ENCODE results near the gene IFRD1. TPM values are rescaled to one million over a fixed set of nuclear protein-coding genes. Genes with fewer than 3 reads are reported as not detected.

Gene IFRD1
- 100 to 1,000 TPM in 2 of 4 donors, 10 to 100 TPM in 2; 85.2 to 116 (median 102) TPM for total RNA-seq

DNA sequence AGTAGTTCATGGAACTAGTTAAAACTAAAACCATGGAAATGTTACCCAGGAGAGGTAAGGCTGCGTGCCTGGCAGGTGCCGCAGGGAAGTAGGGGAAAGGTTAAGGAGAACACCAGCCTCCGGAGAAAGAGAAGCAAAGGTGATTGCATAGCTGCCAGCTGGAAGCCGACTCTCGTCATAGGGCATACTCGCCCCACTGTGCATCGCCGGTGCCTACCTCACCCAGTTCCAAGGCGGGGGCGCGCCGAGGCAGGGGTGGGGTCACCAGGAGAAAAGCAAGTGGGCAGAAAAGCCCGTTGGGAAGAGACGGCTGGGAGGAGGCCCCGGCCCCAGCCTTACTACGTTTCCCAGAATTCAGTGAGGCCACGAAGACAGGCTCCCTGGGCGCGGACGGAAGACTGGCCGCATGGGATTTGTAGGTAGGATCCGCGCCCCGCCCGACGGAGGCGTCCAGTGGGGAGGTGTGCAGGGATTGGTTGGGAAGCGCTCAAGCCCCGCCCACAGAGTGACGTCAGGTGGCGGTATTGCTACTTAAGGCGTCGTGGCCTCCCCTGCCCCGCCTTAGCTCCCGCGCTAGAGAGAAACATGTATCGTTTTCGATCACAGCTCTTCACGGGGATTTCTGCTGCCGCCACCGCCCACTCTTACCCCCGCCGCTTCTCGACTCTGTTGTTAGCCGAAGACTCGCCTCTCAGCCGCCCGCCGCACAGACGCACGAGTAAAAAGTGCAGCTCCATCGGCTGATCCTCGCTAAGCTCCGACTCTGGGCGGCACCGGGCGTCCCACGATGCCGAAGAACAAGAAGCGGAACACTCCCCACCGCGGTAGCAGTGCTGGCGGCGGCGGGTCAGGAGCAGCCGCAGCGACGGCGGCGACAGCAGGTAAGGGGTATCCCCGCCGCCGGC is at the start of gene IFRD1:
Gene IFRD1 (plus strand): TSS at position 559 of the 905 bp plus-strand sequence. CDS start 229 bp downstream, at position 788.
- H3K27me3 ChIP-seq = no peaks in the 10 kb centered on the region
- DNase-seq (ENCODE audit: low spot score in 2 of 2) = peak; percentile 99 to 100
- H3K4me3 ChIP-seq = peak within 1 kb of the TSS; percentile 81 to 100 (median 98)
- H3K36me3 ChIP-seq = no peaks in the 10 kb centered on the region
- H3K9me3 ChIP-seq = no peaks in the 10 kb centered on the region
- peak within 1 kb of the TSS; percentile 99 for H3K27ac ChIP-seq
- H3K4me1 ChIP-seq = peaks cover 0 to 46% (median 21%) of the 10 kb centered on the region in 4 donors
- WGBS, 2 donors = 0% methylated on average over 59 to 61 of the region's 73 CpGs
- TF ChIP-seq EP300 (IDR thresholded peaks at IDR 0.05) = peak; percentile 80 to 100
- TF ChIP-seq POLR2A (IDR thresholded peaks at IDR 0.05) = peak; percentile 97 to 99
- TF ChIP-seq, protein P1, sequence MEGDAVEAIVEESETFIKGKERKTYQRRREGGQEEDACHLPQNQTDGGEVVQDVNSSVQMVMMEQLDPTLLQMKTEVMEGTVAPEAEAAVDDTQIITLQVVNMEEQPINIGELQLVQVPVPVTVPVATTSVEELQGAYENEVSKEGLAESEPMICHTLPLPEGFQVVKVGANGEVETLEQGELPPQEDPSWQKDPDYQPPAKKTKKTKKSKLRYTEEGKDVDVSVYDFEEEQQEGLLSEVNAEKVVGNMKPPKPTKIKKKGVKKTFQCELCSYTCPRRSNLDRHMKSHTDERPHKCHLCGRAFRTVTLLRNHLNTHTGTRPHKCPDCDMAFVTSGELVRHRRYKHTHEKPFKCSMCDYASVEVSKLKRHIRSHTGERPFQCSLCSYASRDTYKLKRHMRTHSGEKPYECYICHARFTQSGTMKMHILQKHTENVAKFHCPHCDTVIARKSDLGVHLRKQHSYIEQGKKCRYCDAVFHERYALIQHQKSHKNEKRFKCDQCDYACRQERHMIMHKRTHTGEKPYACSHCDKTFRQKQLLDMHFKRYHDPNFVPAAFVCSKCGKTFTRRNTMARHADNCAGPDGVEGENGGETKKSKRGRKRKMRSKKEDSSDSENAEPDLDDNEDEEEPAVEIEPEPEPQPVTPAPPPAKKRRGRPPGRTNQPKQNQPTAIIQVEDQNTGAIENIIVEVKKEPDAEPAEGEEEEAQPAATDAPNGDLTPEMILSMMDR (IDR thresholded peaks at IDR 0.05) = no peak

DNA sequence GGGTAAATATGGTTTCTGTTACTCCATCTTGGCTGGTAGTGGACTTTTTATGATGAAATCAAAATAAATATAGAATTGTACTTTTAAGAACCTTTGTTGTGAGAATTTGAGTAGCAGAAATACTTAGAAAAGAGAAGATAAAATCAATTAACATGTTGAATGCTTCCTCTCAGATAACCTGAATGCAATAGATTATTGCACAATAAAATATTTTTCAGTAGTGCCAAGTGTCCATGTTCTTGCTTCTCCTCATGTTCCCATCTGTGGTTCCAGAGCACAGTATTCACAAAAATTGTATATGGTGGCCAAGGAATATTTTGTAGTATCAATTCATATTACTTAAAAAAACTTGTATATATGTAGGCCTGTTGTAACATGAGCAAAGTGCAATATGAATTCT is 45.9 kb upstream of the IFRD1 start:
- Histone ChIP-seq H3K4me3 (no peak overlapping the region), H3K27ac (no peak overlapping the region), H3K36me3 (no peaks in the 10 kb centered on the region), H3K4me1 (no peaks in the 10 kb centered on the region), H3K27me3 (no peaks in the 10 kb centered on the region), H3K9me3 (no peaks in the 10 kb centered on the region)
- DNase-seq (ENCODE audit: low spot score in 2 of 2) = no peak
- TF ChIP-seq POLR2A (IDR thresholded peaks at IDR 0.05) = no peak
- TF ChIP-seq EP300 (IDR thresholded peaks at IDR 0.05) = no peak
- TF ChIP-seq, protein P1 (IDR thresholded peaks at IDR 0.05) = no peak

- Histone ChIP-seq H3K4me3 (no peak overlapping the region), H3K36me3 (no peaks in the 10 kb centered on the region), H3K27ac (no peak overlapping the region), H3K9me3 (no peaks in the 10 kb centered on the region), H3K4me1 (no peaks in the 10 kb centered on the region), H3K27me3 (no peaks in the 10 kb centered on the region)
- DNase-seq (ENCODE audit: low spot score in 2 of 2) = no peak
- TF ChIP-seq POLR2A (IDR thresholded peaks at IDR 0.05) (no peak), EP300 (IDR thresholded peaks at IDR 0.05) (no peak)
- TF ChIP-seq, protein P1 (IDR thresholded peaks at IDR 0.05) = no peak
- WGBS, 2 donors = 80 to 88% methylated on average over 1 of the region's 1 CpG
Observed at GRCh38 chr7:112405286-112405685, 45.0 kb upstream of the IFRD1 start.

DNA sequence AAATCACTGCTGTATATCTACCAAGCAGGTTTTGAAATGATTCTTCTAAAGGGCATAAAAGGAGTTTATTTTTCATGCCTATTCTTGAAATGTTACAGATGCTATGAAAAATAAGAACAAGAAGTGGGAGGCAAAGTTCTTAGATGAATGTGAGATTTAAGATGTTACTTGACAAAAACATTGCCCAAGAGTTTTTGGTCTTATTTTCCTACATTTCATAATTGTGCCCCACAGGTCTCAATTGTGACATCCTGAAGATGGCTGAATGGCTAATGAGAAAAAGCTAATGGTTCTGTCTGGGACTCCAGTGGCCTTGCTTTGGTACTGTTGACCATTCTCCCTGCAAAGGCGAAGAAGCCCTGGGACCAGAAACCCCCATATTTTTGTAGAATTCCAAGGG is 43.0 kb upstream of the IFRD1 start:
- DNase-seq (ENCODE audit: low spot score in 2 of 2) = no peak
- WGBS, 2 donors = 96 to 97% methylated on average over 1 of the region's 1 CpG
- no peaks in the 10 kb centered on the region for H3K27me3 ChIP-seq
- TF ChIP-seq POLR2A (IDR thresholded peaks at IDR 0.05) (no peak), EP300 (IDR thresholded peaks at IDR 0.05) (no peak)
- TF ChIP-seq, protein P1 (IDR thresholded peaks at IDR 0.05) = no peak
- H3K9me3 ChIP-seq = no peaks in the 10 kb centered on the region
- peaks cover 0 to 8% (median 0%) of the 10 kb centered on the region in 4 donors for H3K4me1 ChIP-seq
- no peaks in the 10 kb centered on the region for H3K36me3 ChIP-seq
- H3K27ac ChIP-seq = no peak overlapping the region
- no peak overlapping the region for H3K4me3 ChIP-seq

DNA sequence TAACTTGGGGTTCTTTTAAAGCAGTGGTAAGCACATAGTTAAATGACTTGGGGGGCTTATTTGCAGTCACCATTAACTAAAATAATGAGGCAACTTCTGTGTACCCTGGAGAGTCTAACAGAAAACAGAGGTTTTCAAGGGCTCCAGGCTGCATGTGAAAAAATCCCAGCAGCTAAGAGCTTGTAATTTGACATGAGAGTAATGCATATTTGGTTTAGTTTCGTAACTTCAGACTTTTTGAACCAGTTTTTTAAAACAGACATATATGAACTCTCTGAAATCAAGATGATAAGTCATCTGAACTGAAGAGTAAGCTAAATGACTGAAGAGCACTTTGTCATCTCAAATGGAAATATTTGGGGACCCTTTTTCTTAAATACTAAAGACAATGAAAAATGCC is 40.2 kb upstream of the IFRD1 start:
- Histone ChIP-seq H3K9me3 (no peaks in the 10 kb centered on the region), H3K36me3 (no peaks in the 10 kb centered on the region), H3K27ac (no peak overlapping the region), H3K27me3 (no peaks in the 10 kb centered on the region), H3K4me3 (no peak overlapping the region), H3K4me1 (peaks cover 0 to 8% (median 0%) of the 10 kb centered on the region in 4 donors)
- WGBS, 2 donors = 81 to 94% methylated on average over 1 of the region's 1 CpG
- DNase-seq (ENCODE audit: low spot score in 2 of 2) = no peak
- TF ChIP-seq POLR2A (IDR thresholded peaks at IDR 0.05) (no peak), EP300 (IDR thresholded peaks at IDR 0.05) (no peak)
- TF ChIP-seq, protein P1 (IDR thresholded peaks at IDR 0.05) = no peak
